Measurements from ENCODE around the gene STPG2.

Gene STPG2

GRCh38 chr4:97812768-97813167 lies 330.5 kb downstream of the STPG2 start:
- DNase-seq (ENCODE audit: low spot score), result no peak

GRCh38 chr4:97786306-97786920 lies 356.9 kb downstream of the STPG2 start:
- DNase-seq (ENCODE audit: low spot score), result no peak

- DNase-seq (ENCODE audit: low spot score), result no peak
Measured at GRCh38 chr4:97778174-97778573, 365.1 kb downstream of the STPG2 start.

GRCh38 chr4:97774347-97774989 lies 368.8 kb downstream of the STPG2 start:
- no peak for DNase-seq (ENCODE audit: low spot score)

GRCh38 chr4:97770222-97770621 lies 373.1 kb downstream of the STPG2 start:
- no peak for DNase-seq (ENCODE audit: low spot score)

GRCh38 chr4:97762115-97762512 lies 381.2 kb downstream of the STPG2 start:
- DNase-seq (ENCODE audit: low spot score), result no peak

- DNase-seq (ENCODE audit: low spot score), result no peak
Measured at GRCh38 chr4:97761445-97762114, 381.7 kb downstream of the STPG2 start.

- DNase-seq (ENCODE audit: low spot score), result no peak
Measured at GRCh38 chr4:97759785-97760184, 383.5 kb downstream of the STPG2 start.

GRCh38 chr4:97752599-97752998 lies 390.7 kb downstream of the STPG2 start:
- no peak for DNase-seq (ENCODE audit: low spot score)

- no peak for DNase-seq (ENCODE audit: low spot score)
Measured at GRCh38 chr4:97747945-97748344, 395.3 kb downstream of the STPG2 start.

GRCh38 chr4:97720869-97721432 lies 422.3 kb downstream of the STPG2 start:
- no peak for DNase-seq (ENCODE audit: low spot score)

- DNase-seq (ENCODE audit: low spot score), result no peak
Measured at GRCh38 chr4:97691111-97691605, 452.1 kb downstream of the STPG2 start.

GRCh38 chr4:97670703-97671269 lies 472.5 kb downstream of the STPG2 start:
- DNase-seq (ENCODE audit: low spot score), result no peak

- no peak for DNase-seq (ENCODE audit: low spot score)
Measured at GRCh38 chr4:97665553-97665952, 477.7 kb downstream of the STPG2 start.

- no peak for DNase-seq (ENCODE audit: low spot score)
Measured at GRCh38 chr4:97664741-97665140, 478.5 kb downstream of the STPG2 start.

- DNase-seq (ENCODE audit: low spot score), result no peak
Measured at GRCh38 chr4:97662133-97662532, 481.1 kb downstream of the STPG2 start.

GRCh38 chr4:97656044-97656720 lies 487.1 kb downstream of the STPG2 start:
- no peak for DNase-seq (ENCODE audit: low spot score)

- no peak for DNase-seq (ENCODE audit: low spot score)
Measured at GRCh38 chr4:97653701-97654100, 489.6 kb downstream of the STPG2 start.

- no peak for DNase-seq (ENCODE audit: low spot score)
Measured at GRCh38 chr4:97646997-97647396, 496.3 kb downstream of the STPG2 start.

- DNase-seq (ENCODE audit: low spot score), result no peak
Measured at GRCh38 chr4:97645071-97645821, 498.0 kb downstream of the STPG2 start.

- DNase-seq (ENCODE audit: low spot score), result no peak
Measured at GRCh38 chr4:97643179-97643578, 500.1 kb downstream of the STPG2 start.
